ENCODE measurements around the gene ELAVL3.
"Not testable (repeated sequence)": the region's sequence is repeated elsewhere in the genome, so short reads cannot be mapped to it uniquely, and the experiment has no call there.

ELAVL3 gene

DNA sequence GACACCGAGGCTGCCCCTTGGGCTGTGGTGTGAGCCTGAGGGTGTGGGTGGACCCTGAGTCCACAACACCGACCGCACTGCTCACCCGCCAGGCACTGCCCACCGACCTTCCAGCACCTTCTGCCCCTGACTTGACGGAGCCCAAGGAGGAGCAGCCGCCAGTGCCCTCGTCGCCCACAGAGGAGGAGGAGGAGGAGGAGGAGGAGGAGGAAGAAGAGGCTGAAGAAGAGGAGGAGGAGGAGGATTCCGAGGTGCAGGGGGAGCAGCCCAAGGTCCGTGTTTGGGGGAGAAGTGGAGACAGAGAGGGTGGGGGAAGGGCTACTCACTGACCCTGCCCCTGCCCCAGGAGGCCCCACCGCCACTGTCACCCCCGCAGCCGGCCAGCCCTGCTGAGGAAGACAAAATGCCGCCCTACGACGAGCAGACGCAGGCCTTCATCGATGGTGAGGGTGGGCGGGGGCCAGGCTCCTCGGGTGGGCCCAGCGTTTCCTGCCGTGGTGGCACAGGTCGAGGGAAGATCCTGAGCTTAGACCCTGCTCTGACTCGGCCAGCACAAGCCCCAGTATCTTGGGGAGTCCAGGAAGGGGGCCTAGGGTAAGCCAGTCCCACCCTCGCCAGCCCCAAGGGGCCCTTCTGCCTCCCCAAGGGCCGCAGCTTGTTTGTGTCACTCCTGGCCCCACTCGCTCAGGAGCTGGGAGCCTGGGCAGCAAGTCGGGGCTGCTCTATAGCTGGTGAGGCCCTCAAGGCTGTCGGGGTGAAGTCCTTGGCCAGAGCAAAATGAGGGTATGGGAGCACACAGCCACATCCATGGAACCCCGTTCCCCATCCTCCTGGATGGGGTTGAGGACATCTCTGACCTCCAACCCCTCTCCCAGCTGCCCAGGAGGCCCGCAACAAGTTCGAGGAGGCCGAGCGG is 33.2 kb downstream of the ELAVL3 start:
- TF ChIP-seq GATA1 (IDR thresholded peaks at IDR 0.05; ENCODE audit: low read depth, low read length) (no peak), POLR2A (IDR thresholded peaks at IDR 0.05; ENCODE audit: low read length) (no peak)
- no peak for DNase-seq

DNA sequence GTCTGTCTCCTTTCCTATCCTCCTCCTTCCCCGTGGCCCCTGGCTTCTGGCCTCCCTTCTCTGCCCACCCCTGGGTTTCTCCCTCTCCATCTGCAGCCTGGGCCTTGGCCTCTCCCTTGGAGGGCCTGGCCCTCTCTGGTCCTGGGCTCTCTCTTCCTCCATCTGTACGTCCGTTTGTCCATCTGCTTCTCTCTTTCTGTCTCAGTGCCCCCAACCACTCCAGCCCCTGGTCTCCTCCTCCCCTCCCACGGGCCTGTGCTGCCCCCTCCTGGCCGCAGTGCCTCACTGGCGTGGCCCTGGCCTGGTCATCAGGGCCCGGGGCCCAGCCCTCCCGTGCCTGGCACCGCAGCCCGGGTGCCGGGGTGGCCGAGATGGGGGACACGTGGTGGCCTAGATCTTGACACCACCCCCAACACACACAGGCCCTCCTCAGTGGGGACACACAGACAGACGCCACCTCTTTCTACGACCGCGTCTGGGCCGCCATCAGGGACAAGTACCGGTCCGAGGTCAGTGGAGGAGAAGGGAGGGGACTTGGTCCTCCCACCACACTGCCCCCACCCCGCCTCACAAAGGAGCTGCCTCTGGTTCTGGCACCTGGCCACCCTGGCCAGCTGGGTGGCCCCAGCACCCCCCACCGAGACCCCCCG is 34.1 kb downstream of the ELAVL3 start:
- DNase-seq: peak; percentile 54 to 77

DNA sequence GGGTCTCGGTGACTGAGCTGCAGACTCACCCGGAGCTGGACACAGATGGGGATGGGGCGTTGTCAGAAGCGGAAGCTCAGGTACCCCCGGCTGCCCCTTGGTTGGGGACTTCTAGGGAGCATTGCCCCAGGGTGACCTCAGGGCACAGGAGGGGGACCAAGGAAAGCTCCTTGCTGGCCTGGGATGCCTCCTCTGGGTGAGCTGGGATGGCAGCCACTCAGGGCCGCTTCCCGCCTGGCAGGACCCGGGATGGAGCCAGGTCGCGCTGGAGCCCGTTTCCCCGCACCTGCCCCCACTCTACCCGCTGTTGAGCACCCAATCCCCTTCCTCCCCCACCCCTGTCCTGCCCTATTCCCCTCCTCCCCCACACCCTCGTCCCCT is 34.6 kb downstream of the ELAVL3 start:
- TF ChIP-seq GATA1 (IDR thresholded peaks at IDR 0.05; ENCODE audit: low read depth, low read length) (no peak), POLR2A (IDR thresholded peaks at IDR 0.05; ENCODE audit: low read length) (no peak)
- no peak for DNase-seq

More for the DNA sequence above, 34.1 kb downstream of the ELAVL3 start:
- TF ChIP-seq POLR2A (IDR thresholded peaks at IDR 0.05; ENCODE audit: low read length) (no peak), GATA1 (IDR thresholded peaks at IDR 0.05; ENCODE audit: low read depth, low read length) (no peak)

- DNase-seq: no peak
- TF ChIP-seq POLR2A (IDR thresholded peaks at IDR 0.05; ENCODE audit: low read length) (no peak), GATA1 (IDR thresholded peaks at IDR 0.05; ENCODE audit: low read depth, low read length) (no peak)
These were observed 35.7 kb downstream of the ELAVL3 start for GRCh38 chr19:11445141-11445540.

DNA sequence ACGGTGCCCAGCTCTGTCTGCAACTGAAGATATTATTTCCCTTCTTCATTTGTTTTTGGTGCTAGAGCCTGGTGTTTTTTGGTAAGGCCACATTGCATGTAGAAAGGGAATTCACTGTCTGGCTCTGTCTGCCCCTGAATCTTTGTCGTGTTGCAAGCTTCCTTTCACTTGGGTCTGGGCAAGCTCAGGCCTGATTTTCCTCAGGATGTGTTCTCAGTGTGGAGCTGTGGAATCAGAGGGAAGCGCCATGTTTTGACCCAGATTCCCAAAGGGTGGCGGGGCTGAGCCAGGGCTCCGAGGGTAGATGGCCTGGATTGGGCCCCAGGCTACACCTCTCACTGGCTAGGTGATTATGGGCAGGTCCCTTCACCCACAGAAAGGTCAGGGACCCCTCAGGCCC is 36.8 kb downstream of the ELAVL3 start:
- DNase-seq: no peak
- TF ChIP-seq GATA1 (IDR thresholded peaks at IDR 0.05; ENCODE audit: low read depth, low read length): no peak
- TF ChIP-seq POLR2A (IDR thresholded peaks at IDR 0.05; ENCODE audit: low read length): no peak

GRCh38 chr19:11437955-11438354 is 42.9 kb downstream of the ELAVL3 start:
- DNase-seq: no peak
- TF ChIP-seq GATA1 (IDR thresholded peaks at IDR 0.05; ENCODE audit: low read depth, low read length): no peak

- DNase-seq: peak; percentile 65 to 66
- TF ChIP-seq POLR2A (IDR thresholded peaks at IDR 0.05; ENCODE audit: low read length): peak; percentile 32
- TF ChIP-seq GATA1 (IDR thresholded peaks at IDR 0.05; ENCODE audit: low read depth, low read length): no peak
These were observed 45.0 kb downstream of the ELAVL3 start for GRCh38 chr19:11435833-11436313.

DNA sequence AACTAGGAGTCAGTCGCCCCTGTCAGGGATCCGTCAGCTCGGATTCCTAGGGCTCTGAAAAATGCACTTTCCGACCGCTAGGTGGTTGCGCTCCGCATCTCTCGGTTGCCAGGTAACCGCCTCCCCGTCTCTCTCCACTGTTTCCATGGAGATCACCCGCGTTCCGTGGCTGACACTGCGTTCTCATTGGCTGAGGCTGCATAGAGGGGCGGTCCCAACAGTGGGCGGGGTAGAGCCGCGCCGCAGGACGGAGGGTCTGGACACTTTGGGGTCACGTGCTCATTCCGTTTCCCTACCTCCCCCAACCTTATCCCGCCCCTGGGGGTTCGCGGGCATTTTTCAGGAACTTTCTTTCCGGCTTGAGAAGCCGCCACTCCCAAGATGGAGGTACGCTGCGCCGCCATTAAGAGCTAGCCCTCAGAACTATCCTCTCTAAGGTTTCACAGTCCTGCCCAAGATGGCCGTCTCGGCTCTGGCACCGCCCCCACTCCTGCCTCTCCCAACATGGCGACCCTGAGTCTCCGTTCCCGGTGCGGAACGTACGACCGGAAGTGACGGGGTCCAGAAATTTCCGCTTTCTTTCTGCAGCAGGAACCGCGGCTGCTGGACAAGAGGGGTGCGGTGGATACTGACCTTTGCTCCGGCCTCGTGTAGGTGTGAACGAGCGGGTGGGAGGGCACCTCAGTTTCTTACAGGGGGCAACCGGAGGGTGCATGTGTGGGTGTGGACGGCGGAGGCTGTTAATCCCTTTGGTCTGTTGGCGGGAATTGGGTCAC is 45.6 kb downstream of the ELAVL3 start, which contains the start of the genes ODAD3 and PRKCSH:
Gene ODAD3, minus strand, starts transcription at position 65 of the 776 bp plus-strand sequence. CDS start 105 bp downstream, outside the sequence.
Gene PRKCSH, plus strand, starts transcription at position 579 of the 776 bp plus-strand sequence. CDS start 483 bp downstream, outside the sequence.
- peak; percentile 100 for DNase-seq
- TF ChIP-seq GATA1 (IDR thresholded peaks at IDR 0.05; ENCODE audit: low read depth, low read length): no peak
- TF ChIP-seq POLR2A (IDR thresholded peaks at IDR 0.05; ENCODE audit: low read length): peak; percentile 66

- TF ChIP-seq POLR2A (IDR thresholded peaks at IDR 0.05; ENCODE audit: low read length): no peak
- TF ChIP-seq GATA1 (IDR thresholded peaks at IDR 0.05; ENCODE audit: low read depth, low read length): no peak
- DNase-seq: no peak
These were observed 46.2 kb downstream of the ELAVL3 start for GRCh38 chr19:11434703-11435056.

DNA sequence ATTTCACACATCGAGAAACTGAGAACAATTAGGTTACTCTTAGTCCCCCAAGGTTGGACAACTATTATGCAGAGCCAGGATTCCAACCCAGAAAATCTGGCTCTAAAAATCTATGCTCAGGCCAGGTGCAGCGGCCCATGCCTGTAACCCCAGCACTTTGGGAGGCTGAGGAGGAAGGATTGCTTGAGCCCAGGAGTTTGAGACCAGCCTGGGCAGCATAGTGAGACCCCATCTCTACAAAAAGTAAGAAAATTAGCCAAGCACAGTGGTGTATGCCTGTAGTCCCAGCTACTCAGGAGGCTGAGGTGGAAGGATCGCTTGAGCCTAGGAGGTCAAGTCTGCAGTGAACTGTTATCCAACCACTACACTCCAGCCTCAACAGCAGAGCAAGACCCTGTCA is 47.3 kb downstream of the ELAVL3 start:
- not testable (repeated sequence) for DNase-seq

DNA sequence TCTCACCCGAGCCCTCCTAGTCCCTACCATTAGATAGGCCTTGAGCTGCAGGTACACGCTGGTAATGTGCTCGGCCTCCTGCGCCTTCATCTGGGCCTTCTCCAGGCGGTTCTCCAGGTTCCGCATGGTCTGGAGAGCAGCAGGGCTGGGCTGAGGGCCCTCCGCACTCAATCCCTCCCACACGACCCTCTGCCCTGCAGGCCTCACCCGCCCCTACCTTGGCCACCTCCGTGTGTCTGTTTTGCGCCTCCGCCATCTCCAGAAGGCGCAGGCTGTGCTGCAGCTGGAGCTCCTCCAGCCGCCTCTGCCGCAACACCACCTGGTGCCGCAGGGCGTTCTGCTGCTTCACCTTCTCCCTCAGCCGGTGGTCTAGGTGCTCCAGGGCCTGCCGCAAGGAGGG is 54.2 kb downstream of the ELAVL3 start:
- TF ChIP-seq POLR2A (IDR thresholded peaks at IDR 0.05; ENCODE audit: low read length) (no peak), GATA1 (IDR thresholded peaks at IDR 0.05; ENCODE audit: low read depth, low read length) (no peak)

DNA sequence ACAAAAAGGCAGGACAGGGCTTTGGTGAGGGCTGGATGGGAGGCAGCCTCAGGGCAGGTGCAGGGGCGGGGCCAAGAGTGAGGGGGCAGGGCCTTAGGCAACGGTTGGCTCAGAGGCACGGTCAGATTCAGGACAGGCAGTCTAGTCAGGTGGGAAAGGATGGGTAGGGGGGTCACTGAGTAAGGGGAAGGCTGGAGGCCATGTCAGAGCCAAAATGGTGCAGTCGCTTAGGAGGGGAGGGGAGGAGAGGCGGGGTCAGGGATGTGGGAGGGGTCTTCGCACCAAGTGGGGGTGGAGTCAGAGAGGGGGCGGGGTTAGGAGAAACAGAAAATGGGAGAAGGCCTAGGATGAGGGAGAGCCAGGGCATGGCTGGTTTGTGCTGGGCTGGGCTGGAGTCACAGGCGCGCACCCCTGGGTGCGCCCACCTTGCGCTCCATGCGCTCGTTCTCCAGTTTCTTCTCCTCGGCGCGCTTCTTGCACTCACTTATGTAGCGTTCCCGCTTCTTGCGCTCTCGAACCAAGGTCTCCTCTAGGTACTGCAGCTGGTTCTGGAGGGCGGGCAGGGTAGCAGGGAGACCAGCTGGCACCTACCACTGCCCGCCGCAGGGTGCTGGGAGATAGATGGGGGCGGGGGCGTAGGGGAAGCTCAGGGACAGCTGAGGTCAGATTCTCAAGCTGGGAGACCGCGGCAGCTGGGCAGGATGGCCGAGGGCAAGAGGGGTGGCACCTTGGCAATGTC is 55.0 kb downstream of the ELAVL3 start:
- no peak for DNase-seq
- TF ChIP-seq GATA1 (IDR thresholded peaks at IDR 0.05; ENCODE audit: low read depth, low read length) (no peak), POLR2A (IDR thresholded peaks at IDR 0.05; ENCODE audit: low read length) (no peak)

More for the DNA sequence above, 54.2 kb downstream of the ELAVL3 start:
- DNase-seq: no peak

- TF ChIP-seq POLR2A (IDR thresholded peaks at IDR 0.05; ENCODE audit: low read length): no peak
- no peak for TF ChIP-seq GATA1 (IDR thresholded peaks at IDR 0.05; ENCODE audit: low read depth, low read length)
- no peak for DNase-seq
These were observed 57.1 kb downstream of the ELAVL3 start for GRCh38 chr19:11423791-11424181.
